Hepatocyte (in vitro differentiated cells): Measurements from ENCODE around the gene PAFAH1B2.

Experiments
- CTCF ChIP-seq: fragments of 200-600 bp; sonication (generic); IDR thresholded peaks from 2 replicates; pipeline ENCODE4 v1.5.1; 2016; ENCODE audit warnings: antibody characterized with exemption, mild to moderate bottlenecking; ENCODE audit not compliant: poor library complexity
- EZH2phosphoT487 ChIP-seq: fragments of 200-600 bp; sonication (generic); IDR thresholded peaks from one replicate; pipeline ENCODE4 v1.6.1; 2018; ENCODE audit warnings: antibody characterized with exemption, mild to moderate bottlenecking, low read depth, moderate library complexity; ENCODE audit not compliant: unreplicated experiment, severe bottlenecking

GRCh38 chr11:117223741-117224689 lies 79.9 kb downstream of the PAFAH1B2 start:
- TF ChIP-seq CTCF (no peak), EZH2phosphoT487 (no peak)
